ENCODE results near the gene DCXR.

DNA sequence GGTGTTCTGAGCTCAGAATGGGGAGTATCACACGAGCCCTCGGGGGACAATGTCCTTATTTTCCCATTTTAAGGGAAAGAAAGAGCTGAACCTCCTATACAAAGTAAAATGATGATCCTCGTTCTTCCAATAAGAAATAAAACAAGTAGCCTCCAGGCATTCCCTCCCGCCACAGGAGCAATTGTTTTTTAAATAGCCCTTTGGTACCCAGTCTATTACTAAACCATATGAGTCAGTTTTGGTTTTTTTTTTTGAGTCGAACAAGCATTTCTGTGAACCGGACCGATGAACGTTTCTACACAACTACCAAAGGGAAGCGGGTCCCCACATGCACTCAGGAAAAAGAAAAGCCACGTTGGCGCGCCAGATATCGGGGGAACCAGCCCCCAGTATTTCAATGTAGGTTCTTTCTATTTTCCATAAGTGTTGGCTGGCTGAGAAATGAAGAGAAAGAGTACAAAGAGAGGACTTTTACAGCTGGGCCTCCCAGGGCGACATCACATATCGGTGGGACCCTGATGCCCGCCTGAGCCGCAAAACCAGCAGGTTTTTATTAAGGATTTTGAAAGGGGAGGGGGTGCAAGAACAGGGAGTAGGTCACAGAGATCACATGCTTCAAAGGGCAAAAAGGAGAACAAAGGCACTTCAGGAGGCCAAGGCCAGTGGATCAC, 3.8 kb upstream of the DCXR start:
- TF ChIP-seq POLR2AphosphoS5 (IDR thresholded peaks at IDR 0.05; ENCODE audit: low read depth, low read length): no peak
- no peak for TF ChIP-seq POLR2A (IDR thresholded peaks at IDR 0.05; ENCODE audit: low read depth, low read length)
- no peak for TF ChIP-seq TAF1 (IDR thresholded peaks at IDR 0.05; ENCODE audit: borderline replicate concordance, low read depth, low read length)
